KOPT-K1 (cell line): Measurements from ENCODE around the gene MYOD1.

Experiments
- H3K27ac ChIP-seq: fragments of 200-600 bp; sonication (generic); 2 replicates; pipeline ENCODE4 v1.5.1; 2016; ENCODE audit warnings: antibody characterized with exemption, mild to moderate bottlenecking, low read depth, low read length; ENCODE audit not compliant: poor library complexity, severe bottlenecking
- H3K36me3 ChIP-seq: fragments of 200-600 bp; sonication (generic); 2 replicates; pipeline ENCODE4 v1.5.1; 2017; ENCODE audit warnings: antibody characterized with exemption, mild to moderate bottlenecking, low read length, moderate library complexity; ENCODE audit not compliant: insufficient read depth
- H3K9me3 ChIP-seq: fragments of 200-600 bp; sonication (generic); 2 replicates; pipeline ENCODE4 v1.5.1; 2017; ENCODE audit warnings: antibody characterized with exemption, low read length, mild to moderate bottlenecking; ENCODE audit not compliant: insufficient read depth, poor library complexity, severe bottlenecking

Gene MYOD1

GRCh38 chr11:17764446-17765218, 45.3 kb downstream of the MYOD1 start:
- H3K36me3 ChIP-seq = no peaks in the 10 kb centered on the region
- H3K27ac ChIP-seq = no peak overlapping the region
- H3K9me3 ChIP-seq = no peaks in the 10 kb centered on the region

GRCh38 chr11:17765356-17766072, 46.1 kb downstream of the MYOD1 start:
- Histone ChIP-seq H3K27ac (no peak overlapping the region), H3K9me3 (no peaks in the 10 kb centered on the region), H3K36me3 (no peaks in the 10 kb centered on the region)

- H3K9me3 ChIP-seq = no peaks in the 10 kb centered on the region
- H3K27ac ChIP-seq = no peak overlapping the region
- H3K36me3 ChIP-seq = no peaks in the 10 kb centered on the region
These were observed 46.6 kb downstream of the MYOD1 start for GRCh38 chr11:17766073-17766359.

- Histone ChIP-seq H3K27ac (no peak overlapping the region), H3K36me3 (no peaks in the 10 kb centered on the region), H3K9me3 (no peaks in the 10 kb centered on the region)
These were observed 47.2 kb downstream of the MYOD1 start for GRCh38 chr11:17766590-17766989.

- Histone ChIP-seq H3K27ac (no peak overlapping the region), H3K36me3 (no peaks in the 10 kb centered on the region), H3K9me3 (no peaks in the 10 kb centered on the region)
These were observed 48.0 kb downstream of the MYOD1 start for GRCh38 chr11:17767301-17767885.

GRCh38 chr11:17767914-17768313, 48.5 kb downstream of the MYOD1 start:
- no peaks in the 10 kb centered on the region for H3K36me3 ChIP-seq
- no peak overlapping the region for H3K27ac ChIP-seq
- no peaks in the 10 kb centered on the region for H3K9me3 ChIP-seq

- Histone ChIP-seq H3K9me3 (no peaks in the 10 kb centered on the region), H3K36me3 (no peaks in the 10 kb centered on the region), H3K27ac (no peak overlapping the region)
These were observed 49.2 kb downstream of the MYOD1 start for GRCh38 chr11:17768547-17768946.

- Histone ChIP-seq H3K9me3 (no peaks in the 10 kb centered on the region), H3K36me3 (no peaks in the 10 kb centered on the region), H3K27ac (no peak overlapping the region)
These were observed 49.8 kb downstream of the MYOD1 start for GRCh38 chr11:17769218-17769617.

- no peaks in the 10 kb centered on the region for H3K9me3 ChIP-seq
- no peaks in the 10 kb centered on the region for H3K36me3 ChIP-seq
- no peak overlapping the region for H3K27ac ChIP-seq
These were observed 50.8 kb downstream of the MYOD1 start for GRCh38 chr11:17770048-17770652.

- H3K27ac ChIP-seq = no peak overlapping the region
- no peaks in the 10 kb centered on the region for H3K9me3 ChIP-seq
- no peaks in the 10 kb centered on the region for H3K36me3 ChIP-seq
These were observed 51.5 kb downstream of the MYOD1 start for GRCh38 chr11:17770917-17771316.

GRCh38 chr11:17771415-17771814, 52.0 kb downstream of the MYOD1 start:
- Histone ChIP-seq H3K9me3 (no peaks in the 10 kb centered on the region), H3K36me3 (no peaks in the 10 kb centered on the region), H3K27ac (no peak overlapping the region)
